Subcutaneous adipose tissue (tissue), 4 donors: Measurements from ENCODE around the gene SPPL2B. TPM values are rescaled to one million over a fixed set of nuclear protein-coding genes. Genes with fewer than 3 reads are reported as not detected.

Source experiments
- CTCF ChIP-seq: fragments of 450-650 bp; IDR thresholded peaks from one replicate; pipeline ENCODE4 v1.5.1; 2016; ENCODE audit warnings: low read depth, mild to moderate bottlenecking, control low read depth, antibody characterized with exemption, moderate library complexity
- total RNA-seq, 4 donors: library from RNA; depleted of rRNA; stranded (reverse); fragments of >200 nt; gene quantifications; one replicate each; pipeline ENCODE4 v1.1.0, GENCODE V29; 2016

Gene SPPL2B
- total RNA-seq, 4 donors from 2014 or later = 8.7 to 50.3 (median 12.5) TPM

GRCh38 chr19:2394054-2394441 is 65.6 kb downstream of the SPPL2B start:
- no peak for TF ChIP-seq CTCF

- TF ChIP-seq CTCF = no peak
Measured at GRCh38 chr19:2394442-2395292, 66.2 kb downstream of the SPPL2B start.

- TF ChIP-seq CTCF = no peak
Measured at GRCh38 chr19:2398735-2399305, 70.3 kb downstream of the SPPL2B start.

DNA sequence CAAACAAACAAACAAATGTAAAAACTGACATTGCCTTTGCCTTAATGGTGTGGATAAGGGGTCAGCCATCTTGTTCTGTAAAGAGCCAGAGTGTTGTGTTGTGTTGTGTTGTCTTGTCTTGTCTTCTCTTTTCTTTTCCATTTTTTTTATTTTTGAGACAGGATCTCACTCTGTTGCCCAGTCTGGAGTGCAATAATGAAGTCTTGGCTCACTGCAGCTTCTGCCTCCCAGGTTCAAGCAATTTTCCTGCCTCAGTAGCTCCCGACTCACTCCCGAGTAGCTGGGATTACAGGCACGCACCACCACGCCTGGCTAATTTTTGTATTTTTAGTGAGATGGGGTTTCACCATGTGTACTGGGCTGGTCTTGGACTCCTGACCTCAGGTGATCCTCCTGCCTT is 71.1 kb downstream of the SPPL2B start:
- no peak for TF ChIP-seq CTCF

Other genes with a start within 250 kb of the SPPL2B start
- 10 to 100 TPM; 27.9 to 53.3 (median 46.5) TPM for gene MOB3A, start 232.4 kb upstream of the SPPL2B start, total RNA-seq
- 10 to 100 TPM in 2 of 4 donors, 1 to 10 TPM in 2; 2.0 to 11.1 (median 6.3) TPM for gene IZUMO4, start 231.8 kb upstream of the SPPL2B start, total RNA-seq
- 10 to 100 TPM; 46.6 to 94.0 (median 57.5) TPM for gene AP3D1, start 177.1 kb upstream of the SPPL2B start, total RNA-seq
- gene DOT1L, start 164.8 kb upstream of the SPPL2B start, total RNA-seq = 10 to 100 TPM in 1 of 4 donors, 1 to 10 TPM in 3; 3.2 to 12.2 (median 5.4) TPM
- 10 to 100 TPM; 21.0 to 78.2 (median 47.3) TPM for gene PLEKHJ1, start 92.4 kb upstream of the SPPL2B start, total RNA-seq
- gene SF3A2, start 91.9 kb upstream of the SPPL2B start, total RNA-seq = 10 to 100 TPM; 13.4 to 59.3 (median 28.0) TPM
- gene AMH, start 79.4 kb upstream of the SPPL2B start, total RNA-seq = under 1 TPM in 1 of 4 donors, not detected in 3; 0.34 TPM
- gene JSRP1, start 72.3 kb upstream of the SPPL2B start, total RNA-seq = not detected
- gene PEAK3, start 46.5 kb upstream of the SPPL2B start, total RNA-seq = under 1 TPM in 3 of 4 donors, not detected in 1; 0.68 to 0.88 (median 0.75) TPM
- not detected for gene LINGO3, start 20.5 kb upstream of the SPPL2B start, total RNA-seq
- gene LSM7, start 98 bp upstream of the SPPL2B start, total RNA-seq = 10 to 100 TPM; 51.8 to 95.7 (median 71.9) TPM
- gene TMPRSS9, start 31.6 kb downstream of the SPPL2B start, total RNA-seq = not detected
- 10 to 100 TPM; 15.8 to 33.7 (median 24.7) TPM for gene TIMM13, start 98.9 kb downstream of the SPPL2B start, total RNA-seq
- gene LMNB2, start 128.3 kb downstream of the SPPL2B start, total RNA-seq = 10 to 100 TPM in 2 of 4 donors, 1 to 10 TPM in 2; 6.5 to 13.8 (median 9.9) TPM
- 100 to 1,000 TPM; 119 to 260 (median 212) TPM for gene GADD45B, start 147.4 kb downstream of the SPPL2B start, total RNA-seq